Stimulated activated CD4-positive, alpha-beta T cell treated with anti-CD3 and anti-CD28 coated beads, TNF-alpha, amount 100 ng/mL, for 4 hours (primary cell): ENCODE measurements around the gene ARPC1B.
"Not testable (repeated sequence)": the region's sequence is repeated elsewhere in the genome, so short reads cannot be mapped to it uniquely, and the experiment has no call there.

Experiments
- DNase-seq, 3 experiments: peaks; one replicate each; pipeline ENCODE4 v3.0.0-alpha.2; 2020; ENCODE audit warnings: low read depth in 3 of 3

Gene ARPC1B

GRCh38 chr7:99409192-99409572 lies 34.7 kb downstream of the ARPC1B start:
- no peak for DNase-seq

- DNase-seq: no peak
Measured at GRCh38 chr7:99409806-99410205, 35.3 kb downstream of the ARPC1B start.

GRCh38 chr7:99410635-99411034 lies 36.1 kb downstream of the ARPC1B start:
- DNase-seq: no peak

- DNase-seq: not testable (repeated sequence)
Measured at GRCh38 chr7:99415513-99416127, 41.1 kb downstream of the ARPC1B start.

GRCh38 chr7:99418260-99418659 lies 43.7 kb downstream of the ARPC1B start:
- DNase-seq: no peak

GRCh38 chr7:99419323-99420021 lies 44.9 kb downstream of the ARPC1B start:
- DNase-seq: no peak

GRCh38 chr7:99420213-99420612 lies 45.7 kb downstream of the ARPC1B start:
- no peak for DNase-seq

- no peak for DNase-seq
Measured at GRCh38 chr7:99420986-99421385, 46.5 kb downstream of the ARPC1B start.

- DNase-seq: no peak
Measured at GRCh38 chr7:99422186-99422585, 47.7 kb downstream of the ARPC1B start.

GRCh38 chr7:99422625-99423024 lies 48.1 kb downstream of the ARPC1B start:
- no peak for DNase-seq

- no peak for DNase-seq
Measured at GRCh38 chr7:99424932-99425730, 50.6 kb downstream of the ARPC1B start.

GRCh38 chr7:99428972-99429566 lies 54.5 kb downstream of the ARPC1B start:
- no peak for DNase-seq

- no peak for DNase-seq
Measured at GRCh38 chr7:99429756-99430155, 55.2 kb downstream of the ARPC1B start.

GRCh38 chr7:99431756-99432540 lies 57.4 kb downstream of the ARPC1B start:
- DNase-seq: not testable (repeated sequence)

GRCh38 chr7:99433158-99433557 lies 58.6 kb downstream of the ARPC1B start:
- DNase-seq: no peak

GRCh38 chr7:99437946-99438572 lies 63.5 kb downstream of the ARPC1B start:
- DNase-seq: no peak

- DNase-seq: peak; percentile 83 to 89 (median 84)
Measured at GRCh38 chr7:99438573-99439480, 64.3 kb downstream of the ARPC1B start, which contains the start of the genes CPSF4 and PTCD1. Gene CPSF4, plus strand, starts transcription at chr7:99438943. Its CDS starts 140 bp downstream, at chr7:99439083. Gene PTCD1, minus strand, starts transcription at chr7:99438798. Its CDS starts 3,556 bp downstream, at chr7:99435242.

- DNase-seq: no peak
Measured at GRCh38 chr7:99440195-99440594, 65.7 kb downstream of the ARPC1B start.
